HG03095 (cell line): Measurements from ENCODE around the gene ZIC5.

ENCODE experiments used
- ATAC-seq: cut with Tn5 transposase; IDR thresholded peaks from one replicate; pipeline ENCODE4 v1.9.1; 2021; ENCODE audit warnings: moderate library complexity; ENCODE audit not compliant: unreplicated experiment

Gene ZIC5

GRCh38 chr13:99976575-99976974 is 5.0 kb upstream of the ZIC5 start:
- no peak for ATAC-seq

GRCh38 chr13:99975626-99976025 is 4.1 kb upstream of the ZIC5 start:
- ATAC-seq = no peak

GRCh38 chr13:99974939-99975561 is 3.5 kb upstream of the ZIC5 start:
- ATAC-seq = no peak

GRCh38 chr13:99974296-99974938 is 2.9 kb upstream of the ZIC5 start:
- no peak for ATAC-seq

- no peak for ATAC-seq
These were observed 2.2 kb upstream of the ZIC5 start for GRCh38 chr13:99973808-99974185.

GRCh38 chr13:99973163-99973807 is 1.7 kb upstream of the ZIC5 start:
- ATAC-seq = no peak

GRCh38 chr13:99972190-99972731 is 694 bp upstream of the ZIC5 start:
- ATAC-seq = no peak

- ATAC-seq = no peak
These were observed 654 bp downstream of the ZIC5 start for GRCh38 chr13:99970651-99971575.

GRCh38 chr13:99969919-99970650 is 1.5 kb downstream of the ZIC5 start:
- no peak for ATAC-seq

GRCh38 chr13:99969453-99969918 is 2.1 kb downstream of the ZIC5 start:
- no peak for ATAC-seq

- ATAC-seq = no peak
These were observed 2.8 kb downstream of the ZIC5 start for GRCh38 chr13:99968521-99969452.

- no peak for ATAC-seq
These were observed 3.6 kb downstream of the ZIC5 start for GRCh38 chr13:99967869-99968520.

- ATAC-seq = no peak
These were observed 4.1 kb downstream of the ZIC5 start for GRCh38 chr13:99967498-99967868.

GRCh38 chr13:99966064-99966805 is 5.3 kb downstream of the ZIC5 start:
- ATAC-seq = no peak

GRCh38 chr13:99965329-99966000 is 6.1 kb downstream of the ZIC5 start:
- no peak for ATAC-seq

- no peak for ATAC-seq
These were observed 7.7 kb downstream of the ZIC5 start for GRCh38 chr13:99963816-99964339.

- ATAC-seq = no peak
These were observed 9.3 kb downstream of the ZIC5 start for GRCh38 chr13:99962242-99962641.
